Measurements from ENCODE around the gene PNMA8B. TPM values are rescaled to one million over a fixed set of nuclear protein-coding genes. Genes with fewer than 3 reads are reported as not detected.

Gene PNMA8B
- total RNA-seq, 1 donor from 2014 or later = 2.5 TPM

DNA sequence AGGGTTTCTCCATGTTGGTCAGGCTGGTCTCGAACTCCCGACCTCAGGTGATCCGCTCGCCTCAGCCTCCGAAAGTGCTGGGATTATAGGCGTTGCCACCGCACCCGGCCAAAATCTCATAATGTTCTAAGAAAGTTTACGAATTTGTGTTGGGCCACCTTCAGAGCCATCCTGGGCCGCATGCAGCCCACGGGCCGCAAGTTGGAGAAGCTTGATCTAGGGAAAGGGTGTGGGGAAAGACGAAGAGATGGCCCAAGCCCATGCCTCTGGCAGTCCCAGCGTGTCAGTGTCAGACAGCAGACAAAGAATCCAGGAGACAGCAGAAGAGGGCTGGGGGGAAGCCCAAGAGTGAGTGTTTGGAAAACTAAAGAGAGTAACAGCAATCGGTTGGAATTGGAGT, 49.6 kb downstream of the PNMA8B start:
- no peak overlapping the region for H3K4me3 Mint-ChIP-seq (ENCODE audit: unreplicated experiment)

GRCh38 chr19:46442808-46443450, 52.7 kb downstream of the PNMA8B start:
- H3K4me1 Mint-ChIP-seq (ENCODE audit: unreplicated experiment) = peaks cover 7% of the 10 kb centered on the region
- H3K36me3 Mint-ChIP-seq (ENCODE audit: unreplicated experiment) = no peaks in the 10 kb centered on the region
- no peak overlapping the region for H3K4me3 Mint-ChIP-seq (ENCODE audit: unreplicated experiment)
- no peaks in the 10 kb centered on the region for H3K27me3 Mint-ChIP-seq (ENCODE audit: unreplicated experiment)
- H3K9me3 Mint-ChIP-seq (ENCODE audit: unreplicated experiment) = no peaks in the 10 kb centered on the region
- no peak for DNase-seq (ENCODE audit: extremely low spot score, unreplicated experiment)
- peak overlapping the region; percentile 69 for H3K27ac Mint-ChIP-seq (ENCODE audit: unreplicated experiment)
- no peak for TF ChIP-seq CTCF (IDR thresholded peaks at IDR 0.05)

More for the DNA sequence above, 49.6 kb downstream of the PNMA8B start:
- Mint-ChIP-seq H3K27ac (ENCODE audit: unreplicated experiment) (no peak overlapping the region), H3K36me3 (ENCODE audit: unreplicated experiment) (peaks cover 3% of the 10 kb centered on the region), H3K9me3 (ENCODE audit: unreplicated experiment) (peaks cover 7% of the 10 kb centered on the region), H3K27me3 (ENCODE audit: unreplicated experiment) (no peaks in the 10 kb centered on the region), H3K4me1 (ENCODE audit: unreplicated experiment) (peaks cover 7% of the 10 kb centered on the region)
- DNase-seq (ENCODE audit: extremely low spot score, unreplicated experiment) = no peak
- TF ChIP-seq CTCF (IDR thresholded peaks at IDR 0.05) = no peak

- Mint-ChIP-seq H3K4me3 (ENCODE audit: unreplicated experiment) (no peak overlapping the region), H3K9me3 (ENCODE audit: unreplicated experiment) (no peaks in the 10 kb centered on the region), H3K36me3 (ENCODE audit: unreplicated experiment) (no peaks in the 10 kb centered on the region), H3K27me3 (ENCODE audit: unreplicated experiment) (no peaks in the 10 kb centered on the region), H3K27ac (ENCODE audit: unreplicated experiment) (no peak overlapping the region), H3K4me1 (ENCODE audit: unreplicated experiment) (peaks cover 7% of the 10 kb centered on the region)
- DNase-seq (ENCODE audit: extremely low spot score, unreplicated experiment) = no peak
- TF ChIP-seq CTCF (IDR thresholded peaks at IDR 0.05) = no peak
These were observed 53.8 kb downstream of the PNMA8B start for GRCh38 chr19:46441866-46442265.

Other genes with a start within 250 kb of the PNMA8B start
- gene HIF3A, start 198.8 kb downstream of the PNMA8B start, total RNA-seq = 77.5 and 101 TPM in 2 replicates
- 79.5 and 86.0 TPM in 2 replicates for gene PPP5C, start 148.8 kb downstream of the PNMA8B start, total RNA-seq
- 34.5 and 35.0 TPM in 2 replicates for gene CCDC8, start 82.3 kb downstream of the PNMA8B start, total RNA-seq
- 0.11 TPM in 1 of 2 replicates, not detected in the other for gene PNMA8C, start 66.9 kb downstream of the PNMA8B start, total RNA-seq
- gene PNMA8A, start 24.3 kb downstream of the PNMA8B start, total RNA-seq = 10.3 and 10.8 TPM in 2 replicates
- gene CALM3, start 105.5 kb upstream of the PNMA8B start, total RNA-seq = 167 and 168 TPM in 2 replicates
- gene PTGIR, start 129.2 kb upstream of the PNMA8B start, total RNA-seq = 0.31 and 0.38 TPM in 2 replicates
- not detected in 2 replicates for gene GNG8, start 140.3 kb upstream of the PNMA8B start, total RNA-seq
- 11.2 and 11.5 TPM in 2 replicates for gene DACT3, start 165.3 kb upstream of the PNMA8B start, total RNA-seq
- 41.9 and 43.9 TPM in 2 replicates for gene PRKD2, start 221.2 kb upstream of the PNMA8B start, total RNA-seq